ENCODE results near the gene SEPTIN5.
"Not testable (repeated sequence)": the region's sequence is repeated elsewhere in the genome, so short reads cannot be mapped to it uniquely, and the experiment has no call there.

Gene SEPTIN5

DNA sequence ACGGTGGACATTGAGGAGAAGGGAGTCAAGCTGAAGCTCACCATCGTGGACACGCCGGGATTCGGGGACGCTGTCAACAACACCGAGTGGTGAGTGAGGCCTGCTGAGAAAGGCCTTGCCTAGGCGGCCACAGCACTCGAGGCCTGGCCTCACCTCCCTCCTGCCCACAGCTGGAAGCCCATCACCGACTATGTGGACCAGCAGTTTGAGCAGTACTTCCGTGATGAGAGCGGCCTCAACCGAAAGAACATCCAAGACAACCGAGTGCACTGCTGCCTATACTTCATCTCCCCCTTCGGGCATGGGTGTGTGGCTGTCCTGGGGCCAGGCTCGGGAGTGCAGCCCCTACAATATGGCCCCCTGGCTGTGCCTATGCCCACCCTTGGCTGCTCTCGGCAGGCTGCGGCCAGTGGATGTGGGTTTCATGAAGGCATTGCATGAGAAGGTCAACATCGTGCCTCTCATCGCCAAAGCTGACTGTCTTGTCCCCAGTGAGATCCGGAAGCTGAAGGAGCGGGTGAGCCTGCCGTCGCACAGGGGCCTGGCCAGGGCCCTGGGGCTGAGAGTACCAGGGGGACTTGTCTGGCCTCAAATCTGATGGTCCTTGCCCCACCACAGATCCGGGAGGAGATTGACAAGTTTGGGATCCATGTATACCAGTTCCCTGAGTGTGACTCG is 6.0 kb downstream of the SEPTIN5 start:
- DNase-seq (ENCODE audit: low spot score), result no peak

DNA sequence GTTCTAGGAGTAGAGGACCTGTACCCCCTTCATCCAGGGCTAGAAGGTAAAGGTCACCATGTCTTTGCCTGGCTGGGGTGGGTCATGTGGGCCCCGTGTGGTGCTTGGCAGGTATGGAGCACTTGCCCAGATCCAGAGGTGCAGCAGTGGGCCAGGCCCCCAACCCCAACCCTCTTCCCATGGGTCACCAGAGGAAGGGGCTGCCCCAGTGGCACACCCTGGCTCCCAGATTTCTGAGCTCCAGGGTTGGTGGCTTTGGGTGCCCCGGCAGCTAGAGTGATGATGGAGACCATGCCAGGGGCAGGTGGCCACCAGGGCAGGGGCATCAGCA is 6.7 kb downstream of the SEPTIN5 start:
- no peak for DNase-seq (ENCODE audit: low spot score)

DNA sequence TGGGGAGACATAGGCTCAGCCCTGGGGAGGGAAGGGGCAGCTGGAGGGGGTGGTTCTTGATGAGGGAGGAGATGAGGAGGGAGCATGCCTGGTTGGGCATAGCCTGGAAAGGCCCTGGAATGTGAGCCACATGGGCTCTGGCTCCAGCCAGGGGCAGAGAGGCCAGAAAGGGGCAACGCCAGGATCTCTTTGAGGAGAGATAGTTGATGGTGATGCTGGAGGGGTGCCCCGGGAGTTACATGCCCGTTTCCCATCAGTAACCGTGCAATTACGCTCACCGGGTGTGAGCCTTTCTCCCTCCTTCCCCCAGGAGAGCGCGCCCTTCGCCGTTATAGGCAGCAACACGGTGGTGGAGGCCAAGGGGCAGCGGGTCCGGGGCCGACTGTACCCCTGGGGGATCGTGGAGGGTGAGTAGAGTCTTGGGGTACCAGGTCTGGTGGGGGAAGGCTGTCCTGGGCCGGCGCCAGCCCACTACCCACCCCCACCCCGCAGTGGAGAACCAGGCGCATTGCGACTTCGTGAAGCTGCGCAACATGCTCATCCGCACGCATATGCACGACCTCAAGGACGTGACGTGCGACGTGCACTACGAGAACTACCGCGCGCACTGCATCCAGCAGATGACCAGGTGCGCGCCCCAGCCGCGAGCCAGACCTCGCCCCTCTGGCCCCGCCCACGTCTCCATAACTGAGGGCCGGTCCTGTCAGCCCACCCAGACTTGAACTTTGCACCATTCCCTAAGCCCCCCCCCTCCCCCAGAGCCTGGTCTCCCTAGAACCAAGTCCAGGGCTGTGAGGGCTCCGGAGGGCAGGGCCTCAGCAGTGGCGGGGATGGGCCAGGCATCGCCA is 7.3 kb downstream of the SEPTIN5 start:
- DNase-seq (ENCODE audit: low spot score), result no peak

DNA sequence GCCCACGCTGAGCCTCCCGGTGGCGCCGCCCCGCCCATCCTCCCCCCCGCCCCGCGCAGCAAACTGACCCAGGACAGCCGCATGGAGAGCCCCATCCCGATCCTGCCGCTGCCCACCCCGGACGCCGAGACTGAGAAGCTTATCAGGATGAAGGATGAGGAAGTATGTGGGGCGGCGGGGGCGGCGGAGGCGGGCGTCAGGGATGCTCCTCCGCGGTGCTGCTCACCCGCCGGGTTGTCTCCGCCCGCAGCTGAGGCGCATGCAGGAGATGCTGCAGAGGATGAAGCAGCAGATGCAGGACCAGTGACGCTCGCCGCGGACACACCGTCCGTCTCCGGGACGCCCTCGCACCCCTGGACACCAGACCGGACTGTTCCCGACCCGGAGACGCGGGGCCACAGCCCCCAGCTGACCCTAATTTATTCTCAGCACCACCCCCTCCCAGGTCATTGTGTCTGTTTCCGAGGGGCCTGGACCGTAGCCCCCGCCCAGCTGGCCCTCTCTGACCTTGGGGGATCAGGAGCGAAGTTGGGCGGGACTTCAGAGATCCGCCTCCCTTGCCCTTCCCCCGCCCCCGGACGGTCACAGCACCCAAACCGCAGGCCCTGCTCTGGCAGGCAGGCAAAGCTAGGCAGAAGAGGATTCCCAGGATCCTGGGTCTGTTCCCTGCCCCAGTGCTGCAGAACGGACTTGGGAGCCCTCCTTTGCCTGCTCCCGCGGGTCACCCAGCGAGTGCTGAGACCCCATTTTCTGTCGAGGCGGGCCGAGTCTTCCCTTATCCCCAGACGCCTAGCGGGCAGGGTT is 8.1 kb downstream of the SEPTIN5 start:
- no peak for DNase-seq (ENCODE audit: low spot score)

DNA sequence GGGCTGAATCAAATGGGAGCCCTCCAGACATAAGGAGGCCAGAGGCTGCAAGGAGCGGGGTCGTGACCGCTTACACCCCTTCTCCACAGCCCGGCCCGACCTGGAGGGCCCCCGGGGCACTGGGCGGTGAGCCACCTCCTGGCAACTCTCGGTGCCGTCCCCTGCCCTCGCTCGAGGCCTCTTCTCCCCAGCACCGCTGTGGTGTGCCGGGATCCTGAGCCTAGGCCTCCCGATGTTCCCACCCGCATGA is 8.6 kb downstream of the SEPTIN5 start:
- DNase-seq (ENCODE audit: low spot score), result no peak

DNA sequence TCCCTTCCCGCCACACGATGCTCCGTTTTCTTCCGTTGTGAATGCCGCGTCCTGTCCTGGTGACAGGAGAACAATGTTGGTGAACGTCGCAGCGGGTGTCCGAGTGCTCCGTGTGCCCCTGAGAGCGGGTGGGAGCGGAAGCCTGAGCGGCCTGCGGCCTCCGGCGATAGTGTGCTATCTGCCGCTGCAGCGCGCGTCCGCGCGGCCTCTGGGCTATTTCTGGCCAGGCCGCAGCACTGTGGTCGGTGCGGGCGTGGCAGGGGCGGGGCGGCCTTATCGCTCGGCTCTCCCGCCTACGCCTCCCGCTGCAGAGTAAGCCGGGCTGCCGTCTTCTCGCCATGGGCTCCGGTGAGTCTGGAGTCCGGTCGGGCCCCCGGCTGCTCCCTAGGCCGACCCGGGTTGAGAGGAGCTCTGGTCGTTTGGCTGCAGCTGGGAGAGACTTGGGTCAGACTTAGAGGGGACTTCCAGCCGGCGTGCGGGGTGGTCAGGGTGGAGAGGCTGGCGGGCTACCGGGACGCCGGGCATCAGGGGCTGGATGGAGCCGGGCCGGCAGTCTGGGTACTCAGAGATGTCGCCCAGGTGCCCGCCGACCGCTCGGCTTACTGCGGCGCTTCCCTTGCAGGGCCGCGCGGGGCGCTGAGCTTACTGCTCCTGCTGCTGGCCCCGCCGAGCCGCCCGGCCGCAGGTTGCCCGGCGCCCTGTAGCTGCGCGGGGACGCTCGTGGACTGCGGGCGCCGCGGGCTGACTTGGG is 9.1 kb downstream of the SEPTIN5 start, which contains the start of gene GP1BB:
Gene GP1BB (plus strand): TSS at position 308 of the 751 bp plus-strand sequence. CDS start 31 bp downstream, at position 339.
- DNase-seq (ENCODE audit: low spot score), result no peak

DNA sequence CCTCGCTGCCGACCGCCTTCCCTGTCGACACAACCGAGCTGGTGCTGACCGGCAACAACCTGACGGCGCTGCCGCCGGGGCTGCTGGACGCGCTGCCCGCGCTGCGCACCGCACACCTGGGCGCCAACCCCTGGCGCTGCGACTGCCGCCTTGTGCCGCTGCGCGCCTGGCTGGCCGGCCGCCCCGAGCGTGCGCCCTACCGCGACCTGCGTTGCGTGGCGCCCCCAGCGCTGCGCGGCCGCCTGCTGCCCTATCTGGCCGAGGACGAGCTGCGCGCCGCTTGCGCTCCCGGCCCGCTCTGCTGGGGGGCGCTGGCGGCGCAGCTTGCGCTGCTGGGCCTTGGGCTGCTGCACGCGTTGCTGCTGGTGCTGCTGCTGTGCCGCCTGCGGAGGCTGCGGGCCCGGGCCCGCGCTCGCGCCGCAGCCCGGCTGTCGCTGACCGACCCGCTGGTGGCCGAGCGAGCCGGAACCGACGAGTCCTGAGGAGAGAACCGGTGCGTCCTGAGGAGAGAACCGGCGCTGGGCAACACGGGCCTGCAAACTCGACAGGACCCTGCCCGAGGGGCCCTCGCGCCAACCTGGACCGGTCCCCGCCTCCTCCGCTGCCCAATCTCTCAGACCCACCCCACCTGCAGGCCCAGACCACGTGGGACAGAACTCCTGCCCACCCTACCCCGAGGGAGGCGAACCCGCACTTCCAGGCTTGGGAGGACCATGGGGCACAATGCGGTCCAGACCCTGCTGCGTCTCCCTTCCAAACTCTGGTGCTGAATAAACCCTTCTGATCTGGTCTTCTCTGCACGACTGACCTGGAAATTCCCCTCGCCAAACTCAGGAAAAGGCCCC is 9.9 kb downstream of the SEPTIN5 start:
- DNase-seq (ENCODE audit: low spot score), result no peak

DNA sequence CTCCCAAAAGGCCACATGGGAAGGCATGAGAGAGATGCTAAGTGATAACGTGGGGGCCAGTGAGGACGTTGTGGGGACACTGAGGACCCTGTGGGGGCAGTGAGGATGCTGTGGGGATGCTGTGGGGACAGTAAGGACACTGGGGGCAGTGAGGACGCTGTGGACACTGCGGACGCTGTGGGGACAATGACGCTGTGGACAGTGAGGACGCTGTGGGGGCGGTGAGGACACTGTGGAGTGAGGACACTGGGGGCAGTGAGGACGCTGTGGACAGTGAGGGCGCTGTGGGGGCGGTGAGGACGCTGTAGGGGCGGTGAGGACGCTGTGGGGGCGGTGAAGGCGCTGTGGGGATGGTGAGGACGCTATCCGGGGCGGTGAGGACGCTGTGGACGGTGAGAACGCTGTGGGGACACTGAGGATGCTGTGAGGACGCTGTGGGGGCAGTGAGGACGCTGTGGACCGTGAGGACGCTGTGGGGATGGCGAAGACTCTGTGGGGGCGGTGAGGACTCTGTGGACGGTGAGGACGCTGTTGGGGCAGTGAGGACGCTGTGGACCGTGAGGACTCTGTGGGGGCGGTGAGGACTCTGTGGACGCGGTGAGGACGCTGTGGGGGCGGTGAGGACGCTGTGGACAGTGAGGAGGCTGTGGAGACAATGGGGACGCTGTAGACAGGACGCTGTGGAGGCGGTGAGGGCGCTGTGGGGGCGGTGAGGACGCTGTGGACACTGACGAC is 10.8 kb downstream of the SEPTIN5 start:
- DNase-seq (ENCODE audit: low spot score), result no peak

DNA sequence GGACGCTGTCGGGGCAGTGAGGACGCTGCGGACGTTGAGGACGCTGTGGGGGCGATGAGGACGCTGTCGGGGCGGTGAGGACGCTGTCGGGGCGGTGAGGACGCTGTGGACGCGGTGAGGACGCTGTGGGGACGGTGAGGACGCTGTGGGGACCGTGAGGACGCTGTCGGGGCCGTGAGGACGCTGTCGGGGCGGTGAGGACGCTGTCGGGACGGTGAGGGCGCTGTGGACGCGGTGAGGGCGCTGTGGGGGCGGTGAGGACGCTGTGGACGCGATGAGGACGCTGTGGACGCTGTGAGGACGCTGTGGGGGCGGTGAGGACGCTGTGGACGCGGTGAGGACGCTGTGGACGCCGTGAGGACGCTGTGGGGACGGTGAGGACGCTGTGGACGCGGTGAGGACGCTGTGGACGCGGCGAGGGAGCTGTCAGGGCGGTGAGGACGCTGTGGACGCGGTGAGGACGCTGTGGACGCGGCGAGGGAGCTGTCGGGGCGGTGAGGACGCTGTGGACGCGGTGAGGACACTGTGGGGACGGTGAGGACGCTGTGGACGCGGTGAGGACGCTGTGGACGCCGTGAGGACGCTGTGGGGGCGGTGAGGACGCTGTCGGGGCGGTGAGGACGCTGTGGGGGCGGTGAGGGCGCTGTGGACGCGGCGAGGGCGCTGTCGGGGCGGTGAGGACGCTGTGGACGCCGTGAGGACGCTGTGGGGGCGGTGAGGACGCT is 11.9 kb downstream of the SEPTIN5 start:
- DNase-seq (ENCODE audit: low spot score), result not testable (repeated sequence)

DNA sequence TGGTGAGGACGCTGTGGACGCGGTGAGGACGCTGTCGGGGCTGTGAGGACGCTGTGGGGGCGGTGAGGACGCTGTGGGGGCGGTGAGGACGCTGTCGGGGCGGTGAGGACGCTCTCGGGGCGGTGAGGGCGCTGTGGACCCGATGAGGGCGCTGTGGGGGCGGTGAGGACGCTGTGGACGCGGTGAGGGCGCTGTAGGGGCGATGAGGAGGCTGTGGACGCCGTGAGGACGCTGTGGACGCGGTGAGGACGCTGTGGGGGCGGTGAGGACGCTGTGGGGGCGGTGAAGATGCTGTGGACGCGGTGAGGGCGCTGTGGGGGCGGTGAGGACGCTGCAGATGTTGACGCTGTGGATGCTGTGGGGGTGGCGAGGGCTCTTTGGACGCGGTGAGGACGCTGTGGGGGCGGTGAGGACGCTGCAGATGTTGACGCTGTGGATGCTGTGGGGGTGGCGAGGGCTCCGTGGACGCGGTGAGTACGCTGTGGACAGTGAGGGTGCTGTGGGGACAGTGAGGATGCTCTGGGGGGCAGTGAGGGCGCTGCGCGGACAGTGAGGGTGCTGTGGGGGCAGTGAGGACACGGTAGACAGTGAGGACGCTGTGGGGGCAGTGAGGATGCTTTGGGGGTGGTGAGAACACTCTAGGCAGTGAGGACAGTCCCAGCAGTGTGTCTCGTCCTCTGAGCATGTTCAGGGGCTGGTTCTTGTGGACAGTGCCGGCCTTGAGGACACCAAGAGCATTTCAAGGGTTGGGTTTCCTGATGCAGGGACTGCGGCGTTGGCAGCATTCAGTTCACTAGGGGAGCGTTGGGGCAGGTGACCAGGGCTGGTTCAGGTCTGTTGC is 13.2 kb downstream of the SEPTIN5 start:
- DNase-seq (ENCODE audit: low spot score), result no peak

DNA sequence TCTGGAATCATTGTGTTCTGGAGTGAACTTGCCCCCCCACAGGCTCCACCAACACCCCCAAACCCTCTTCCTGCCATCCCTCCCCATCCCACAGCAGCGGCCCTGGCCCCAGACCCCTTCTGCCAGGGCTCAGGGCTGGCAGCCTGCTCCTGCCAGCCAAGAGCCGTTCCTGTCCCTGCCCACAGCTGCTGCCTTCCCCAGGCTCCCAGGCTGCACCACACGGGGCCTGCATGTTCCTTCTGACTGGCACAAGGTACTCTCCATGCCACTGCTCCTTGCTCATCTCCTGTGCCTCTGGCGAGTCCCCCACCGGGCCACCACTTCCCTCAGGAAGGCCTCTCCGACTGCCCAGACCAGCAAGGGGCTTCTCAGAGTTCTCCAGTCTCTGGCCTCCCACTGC is 14.0 kb downstream of the SEPTIN5 start:
- no peak for DNase-seq (ENCODE audit: low spot score)

DNA sequence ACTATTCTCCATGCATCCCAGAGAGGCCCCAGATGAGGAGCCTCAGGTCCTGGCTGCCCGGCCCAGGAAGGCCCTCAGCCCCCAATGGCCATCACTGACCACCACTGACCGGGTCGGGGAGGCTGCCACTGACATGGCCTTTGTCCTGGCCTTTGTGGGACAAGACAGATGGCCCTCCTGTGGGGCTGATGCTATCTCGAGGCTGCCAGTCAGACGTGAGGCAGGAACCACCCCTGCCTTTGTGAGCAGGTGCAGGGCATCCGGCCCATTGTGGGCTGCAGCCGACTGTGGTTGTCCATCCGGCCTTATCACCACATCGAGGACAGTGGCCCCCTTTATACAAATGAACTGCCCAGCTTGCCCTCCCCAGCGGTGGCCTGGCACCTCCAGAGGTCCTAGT is 14.5 kb downstream of the SEPTIN5 start:
- DNase-seq (ENCODE audit: low spot score), result no peak

DNA sequence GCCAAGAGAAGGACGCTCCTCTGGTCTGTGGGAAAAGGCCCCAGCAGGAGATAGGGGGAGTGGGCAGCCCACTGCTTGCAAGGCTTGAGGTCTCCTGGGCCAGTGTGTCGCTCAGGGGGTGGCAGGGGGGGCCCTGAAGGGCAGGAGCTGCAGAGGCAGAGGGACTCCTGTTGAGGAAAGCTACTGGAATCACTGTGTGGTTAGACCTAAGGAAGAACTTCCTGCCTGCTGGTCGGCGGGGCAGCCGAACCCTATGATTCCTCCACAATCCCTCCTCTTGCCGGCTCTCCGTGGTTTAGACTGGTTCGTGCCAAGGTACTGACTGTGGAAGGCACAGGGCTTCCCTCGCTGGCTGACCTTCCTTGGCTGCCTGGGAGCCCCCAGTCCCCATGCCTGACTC is 15.2 kb downstream of the SEPTIN5 start:
- DNase-seq (ENCODE audit: low spot score), result no peak

DNA sequence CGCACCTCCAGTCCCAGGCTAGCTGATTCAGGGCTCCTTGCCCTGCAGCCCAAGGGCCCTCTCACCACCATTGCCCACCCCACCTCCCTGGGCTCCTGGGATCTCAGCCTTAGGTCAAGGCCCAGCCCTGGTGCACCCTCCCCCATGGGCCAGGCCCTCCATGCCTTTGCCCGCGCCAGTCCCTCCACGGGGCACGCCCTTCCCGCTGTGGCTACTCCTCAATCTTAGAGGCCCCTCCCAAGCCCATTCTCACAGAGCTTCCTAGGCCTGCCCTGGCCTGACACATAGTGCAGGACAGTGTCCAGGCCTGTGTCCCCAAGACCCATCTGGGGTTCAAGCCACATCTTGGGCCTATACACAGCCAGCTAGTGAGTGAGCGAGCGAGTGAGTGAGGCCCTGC is 15.9 kb downstream of the SEPTIN5 start:
- DNase-seq (ENCODE audit: low spot score), result no peak

DNA sequence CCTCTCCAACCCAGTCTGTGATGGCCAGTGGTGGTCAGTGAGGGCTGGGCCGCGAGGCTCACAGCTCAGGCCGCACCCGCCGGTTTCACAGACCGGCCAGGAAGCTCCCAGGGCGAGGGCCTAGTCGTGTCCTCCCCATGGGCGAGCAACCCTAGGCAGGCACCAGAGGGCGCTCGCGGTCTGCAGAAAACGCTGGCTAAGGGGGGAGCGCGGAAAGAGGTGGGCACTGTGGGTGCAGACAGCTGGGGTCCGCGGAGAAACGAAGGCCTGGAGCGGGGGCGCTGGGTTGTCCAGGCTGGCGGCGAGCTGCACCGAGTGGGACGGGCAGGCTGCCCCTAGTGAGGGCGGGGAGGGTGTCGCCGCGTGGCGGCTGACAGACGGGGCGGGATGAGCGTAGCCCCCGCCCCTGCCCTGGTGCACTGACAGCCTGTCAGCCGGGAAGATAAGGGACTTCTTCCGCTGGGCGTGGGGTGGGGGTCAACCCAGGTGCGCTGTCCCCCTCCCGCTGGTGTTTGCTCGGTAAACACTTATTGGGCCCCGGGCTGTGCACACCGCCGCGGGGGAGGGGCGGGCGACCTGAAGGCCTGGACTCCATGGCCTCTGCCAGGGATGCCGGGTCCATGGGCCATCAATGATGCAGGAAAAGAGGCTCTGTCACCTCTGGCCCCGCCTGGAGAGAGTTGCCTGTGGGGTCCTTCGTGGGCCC is 16.5 kb downstream of the SEPTIN5 start:
- peak; percentile 92 for DNase-seq (ENCODE audit: low spot score)

DNA sequence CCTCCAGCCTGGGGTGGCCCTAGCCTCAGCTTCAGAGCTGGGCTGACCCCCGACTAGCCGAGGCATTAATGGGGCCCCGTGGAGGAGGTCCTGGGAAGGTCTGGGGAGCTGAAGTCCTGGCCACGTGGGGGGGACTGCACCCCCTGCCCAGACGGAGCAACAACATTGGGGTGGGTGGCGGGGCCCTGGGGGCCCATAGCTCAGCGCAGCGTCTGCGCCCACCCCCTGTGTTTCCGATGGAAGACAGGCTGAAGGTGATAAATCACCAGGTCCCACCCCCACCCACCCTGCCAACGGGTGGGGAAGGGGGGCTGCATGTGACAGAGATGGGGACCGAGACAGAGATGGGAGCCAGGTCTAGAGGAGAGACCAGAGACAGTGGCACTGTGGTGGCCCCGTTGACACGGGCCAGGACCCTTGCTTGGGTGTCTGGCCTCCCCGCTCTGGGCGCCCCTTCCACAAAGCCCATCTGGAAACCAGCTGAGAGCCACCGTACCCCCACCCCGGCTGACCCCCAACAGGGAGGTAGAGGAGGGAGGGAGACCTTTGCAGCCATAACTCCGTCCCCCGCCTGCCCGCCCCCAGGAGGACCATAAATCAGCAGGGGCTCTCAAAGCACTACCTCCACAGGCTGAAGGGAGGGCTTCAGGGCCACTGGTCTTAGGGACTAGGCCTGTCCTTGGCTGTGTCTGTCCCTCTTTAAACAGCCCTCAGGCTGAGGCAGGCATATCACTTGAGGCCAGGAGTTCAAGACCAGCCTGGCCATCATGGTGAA is 17.2 kb downstream of the SEPTIN5 start:
- no peak for DNase-seq (ENCODE audit: low spot score)

DNA sequence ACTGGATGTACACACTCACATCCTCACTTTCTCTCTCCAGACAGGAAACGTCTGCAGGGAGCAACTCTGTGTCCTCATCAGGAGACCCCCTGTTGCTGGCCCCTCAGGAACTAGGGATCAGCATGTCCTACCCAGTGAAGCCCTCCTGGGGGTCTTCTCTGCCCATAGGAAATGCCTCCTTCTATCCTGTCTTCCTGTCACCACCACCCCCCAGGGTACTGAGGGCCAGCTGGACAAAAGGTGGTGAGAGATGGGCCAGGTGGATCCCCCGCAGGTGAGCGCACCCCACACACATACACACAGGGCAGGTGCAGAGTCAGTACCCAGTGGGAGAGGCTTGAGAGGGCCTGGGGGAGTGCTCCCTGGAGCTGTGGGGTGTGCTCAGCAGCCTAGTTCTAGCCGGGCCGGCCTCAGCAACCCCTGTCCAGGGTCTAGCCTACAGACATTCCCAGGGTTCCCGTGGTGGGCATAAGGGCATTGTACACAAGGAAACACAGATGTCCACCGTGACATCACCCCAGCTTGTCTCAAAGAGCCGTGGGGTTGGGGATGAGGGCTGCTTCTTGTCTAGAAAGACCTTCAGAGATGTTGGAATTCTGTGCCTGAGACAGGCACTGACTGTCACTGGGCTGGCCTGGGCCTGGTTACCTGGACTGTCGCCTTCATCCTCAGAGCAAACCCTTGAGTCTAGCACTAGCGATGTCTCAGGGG is 18.3 kb downstream of the SEPTIN5 start:
- no peak for DNase-seq (ENCODE audit: low spot score)
